Natural killer cell (primary cell): ENCODE data around the gene PORCN. TPM values are rescaled to one million over a fixed set of nuclear protein-coding genes. Genes with fewer than 3 reads are reported as not detected.

Source experiments
- ATAC-seq, 3 donors: fragments of 150-1000 bp in 2 of 3; fragments of 200-7000 bp in 1 of 3; cut with Tn5 transposase; 1 replicate in 1 of 3; 2 replicates in 2 of 3; pipeline ENCODE4 v1.10.0; 2021; ENCODE audit warnings: mild to moderate bottlenecking in 2 of 3, moderate library complexity in 2 of 3
- DNase-seq, 2 donors: peaks; one replicate each; pipeline versions ENCODE4 v3.0.0 to v3.0.0-alpha.2; 2013 to 2021; ENCODE audit warnings: mixed read lengths in 1 of 2
- H3K27ac ChIP-seq: one replicate; pipeline ENCODE4 v1.5.1; 2013; ENCODE audit warnings: mild to moderate bottlenecking, low read length
- H3K27me3 ChIP-seq: one replicate; pipeline ENCODE4 v1.6.1; 2013; ENCODE audit warnings: low read length; ENCODE audit not compliant: control insufficient read depth, insufficient read depth
- H3K36me3 ChIP-seq: one replicate; pipeline ENCODE4 v1.6.1; 2013; ENCODE audit warnings: low read length; ENCODE audit not compliant: control insufficient read depth, insufficient read depth
- H3K4me1 ChIP-seq: one replicate; pipeline ENCODE4 v1.6.1; 2013; ENCODE audit warnings: low read length; ENCODE audit not compliant: control insufficient read depth, insufficient read depth
- H3K4me3 ChIP-seq: one replicate; pipeline ENCODE4 v1.5.1; 2013; ENCODE audit warnings: low read length
- H3K9me3 ChIP-seq: one replicate; pipeline ENCODE4 v1.6.1; 2013; ENCODE audit warnings: low read length; ENCODE audit not compliant: control insufficient read depth, insufficient read depth
- H3K27ac Mint-ChIP-seq, 2 donors: one replicate each; pipeline ENCODE4 v1.8.0; 2022; ENCODE audit warnings: mild to moderate bottlenecking in 2 of 2, mixed read lengths in 2 of 2, moderate library complexity in 1 of 2
- H3K27me3 Mint-ChIP-seq, 2 donors: one replicate each; pipeline ENCODE4 v1.8.0; 2022; ENCODE audit warnings: low read depth in 2 of 2, mixed read lengths in 2 of 2
- H3K36me3 Mint-ChIP-seq: one replicate; pipeline ENCODE4 v1.8.0; 2022; ENCODE audit warnings: mixed read lengths
- H3K4me1 Mint-ChIP-seq, 2 donors: one replicate each; pipeline ENCODE4 v1.8.0; 2022; ENCODE audit warnings: mixed read lengths in 2 of 2
- H3K4me3 Mint-ChIP-seq: one replicate; pipeline ENCODE4 v1.8.0; 2022; ENCODE audit warnings: mild to moderate bottlenecking, moderate library complexity, mixed read lengths
- H3K9me3 Mint-ChIP-seq, 2 donors: one replicate each; pipeline ENCODE4 v1.8.0; 2022; ENCODE audit warnings: mixed read lengths in 2 of 2
- CTCF ChIP-seq: fragments of 200-600 bp; IDR thresholded peaks from one replicate; pipeline ENCODE4 v1.8.0; 2022; ENCODE audit warnings: antibody characterized with exemption
- WGBS: methylation state at CpG from one replicate; pipeline ENCODE4 v1.1.7; 2013; ENCODE audit warnings: missing lambda C conversion rate; ENCODE audit not compliant: insufficient coverage; 5-methylcytosine and 5-hydroxymethylcytosine counted together
- intact Hi-C: fragments of 100-400 bp; cut with micrococcal nuclease; formaldehyde crosslinking; loops from one replicate; pipeline ENCODE4 v1.14.2; 2022
- total RNA-seq, 4 donors: library from RNA; stranded (reverse); fragments of 120-200 nt in 1 of 4; gene quantifications; one replicate each; pipeline versions ENCODE4 v1.2.3 to v1.2.4, GENCODE V29; 2013 to 2022

The PORCN gene
- total RNA-seq, 3 donors from 2014 or later (not counting 1 experiment from before 2014, with no cell fraction given): 29.6 to 33.1 (median 31.1) TPM

- no peak for TF ChIP-seq CTCF
- H3K27ac ChIP-seq: peak within 1 kb of the TSS; percentile 19
- H3K27ac Mint-ChIP-seq: peak within 1 kb of the TSS; percentile 14 to 91
- no peaks in the 10 kb centered on the region for H3K9me3 ChIP-seq
- H3K4me3 Mint-ChIP-seq: peak within 1 kb of the TSS; percentile 90
- H3K4me1 ChIP-seq: peaks cover 25% of the 10 kb centered on the region
- intact Hi-C loops: no loop called here
- peak within 1 kb of the TSS; percentile 65 for H3K4me3 ChIP-seq
- DNase-seq: no peak
- H3K4me1 Mint-ChIP-seq: peaks cover 13 to 46% of the 10 kb centered on the region in 2 donors
- no peaks in the 10 kb centered on the region for H3K9me3 Mint-ChIP-seq
- H3K27me3 Mint-ChIP-seq: no peaks in the 10 kb centered on the region
- H3K27me3 ChIP-seq: no peaks in the 10 kb centered on the region
- H3K36me3 Mint-ChIP-seq: no peaks in the 10 kb centered on the region
- H3K36me3 ChIP-seq: no peaks in the 10 kb centered on the region
- WGBS: 87% methylated on average over 16 of the region's 18 CpGs
- ATAC-seq: no peak
Observed at GRCh38 chrX:48470110-48470832, 38.5 kb upstream of the PORCN start, which contains the start of gene SLC38A5. Gene SLC38A5, minus strand, starts transcription at chrX:48470260. Its CDS starts 2,336 bp downstream, at chrX:48467924.

DNA sequence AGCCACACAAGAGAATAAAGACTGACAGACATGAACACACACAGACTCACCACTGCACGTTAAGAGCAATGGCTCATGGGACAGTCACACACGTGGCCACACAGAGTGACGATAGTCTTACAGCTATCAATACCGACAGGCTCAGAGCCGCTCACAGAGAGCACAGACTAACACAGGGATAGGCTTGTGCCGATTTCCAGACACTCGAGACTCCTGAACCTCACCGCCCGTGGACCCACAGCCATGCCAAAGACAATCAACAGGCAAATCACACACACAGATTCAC, 38.0 kb upstream of the PORCN start:
- Histone ChIP-seq H3K27me3 (no peaks in the 10 kb centered on the region), H3K27ac (no peak overlapping the region), H3K4me1 (peaks cover 25% of the 10 kb centered on the region), H3K36me3 (no peaks in the 10 kb centered on the region), H3K9me3 (no peaks in the 10 kb centered on the region), H3K4me3 (no peak overlapping the region)
- WGBS: 93% methylated on average over 6 of the region's 9 CpGs
- DNase-seq (no peak), ATAC-seq (no peak)
- intact Hi-C loops: no loop called here
- Mint-ChIP-seq H3K9me3 (no peaks in the 10 kb centered on the region), H3K36me3 (no peaks in the 10 kb centered on the region), H3K4me1 (peaks cover 13 to 45% of the 10 kb centered on the region in 2 donors), H3K4me3 (no peak overlapping the region), H3K27me3 (no peaks in the 10 kb centered on the region), H3K27ac (no peak overlapping the region)
- TF ChIP-seq CTCF: no peak

- Histone ChIP-seq H3K9me3 (no peaks in the 10 kb centered on the region), H3K27ac (no peak overlapping the region), H3K4me3 (no peak overlapping the region), H3K36me3 (no peaks in the 10 kb centered on the region), H3K27me3 (no peaks in the 10 kb centered on the region), H3K4me1 (peaks cover 28% of the 10 kb centered on the region)
- Mint-ChIP-seq H3K27ac (peak overlapping the region in 1 of 2 donors; percentile 16), H3K36me3 (no peaks in the 10 kb centered on the region), H3K9me3 (no peaks in the 10 kb centered on the region), H3K4me1 (peaks cover 14 to 48% of the 10 kb centered on the region in 2 donors), H3K27me3 (no peaks in the 10 kb centered on the region), H3K4me3 (peak overlapping the region; percentile 2)
- 100% methylated on average over 6 of the region's 8 CpGs for WGBS
- intact Hi-C loops: no loop called here
- DNase-seq (no peak), ATAC-seq (no peak)
- TF ChIP-seq CTCF: no peak
Observed at GRCh38 chrX:48471504-48471903, 37.3 kb upstream of the PORCN start.

- WGBS: 99% methylated on average over 7 of the region's 9 CpGs
- Histone ChIP-seq H3K27me3 (no peaks in the 10 kb centered on the region), H3K9me3 (no peaks in the 10 kb centered on the region), H3K4me3 (no peak overlapping the region), H3K4me1 (peaks cover 34% of the 10 kb centered on the region), H3K27ac (no peak overlapping the region), H3K36me3 (no peaks in the 10 kb centered on the region)
- H3K27ac Mint-ChIP-seq: no peak overlapping the region
- no peak for ATAC-seq
- H3K4me1 Mint-ChIP-seq: peaks cover 21 to 48% of the 10 kb centered on the region in 2 donors
- no peak overlapping the region for H3K4me3 Mint-ChIP-seq
- no peaks in the 10 kb centered on the region for H3K36me3 Mint-ChIP-seq
- DNase-seq: no peak
- intact Hi-C loops: no loop called here
- H3K27me3 Mint-ChIP-seq: no peaks in the 10 kb centered on the region
- no peaks in the 10 kb centered on the region for H3K9me3 Mint-ChIP-seq
- TF ChIP-seq CTCF: no peak
Observed at GRCh38 chrX:48472225-48472624, 36.6 kb upstream of the PORCN start.
